Epithelial cell of proximal tubule (primary cell): ENCODE measurements around the gene CDC42BPA. TPM values are rescaled to one million over a fixed set of nuclear protein-coding genes. Genes with fewer than 3 reads are reported as not detected.
A peak's percentile ranks its signal among the peaks of the same experiment; 100 is the strongest.

Experiments
- DNase-seq: peaks from one replicate; pipeline ENCODE4 v3.0.0-alpha.2; 2011; ENCODE audit warnings: low read depth
- H3K4me3 ChIP-seq: 2 replicates; pipeline ENCODE4 v1.5.1; 2011; ENCODE audit warnings: low read depth, mild to moderate bottlenecking, low read length
- total RNA-seq: library from RNA; depleted of rRNA; stranded (reverse); fragments of >200 nt; gene quantifications from 2 replicates; pipeline ENCODE4 v1.2.3, GENCODE V29; 2015
- TF ChIP-seq, protein P1 (sequence below): conservative IDR thresholded peaks from 2 replicates; pipeline ENCODE4 v1.5.1; 2012; ENCODE audit warnings: low read depth, mild to moderate bottlenecking, low read length

Gene CDC42BPA
- total RNA-seq, 1 donor from 2014 or later: 15.6 TPM

GRCh38 chr1:227066999-227067398 lies 251.3 kb downstream of the CDC42BPA start:
- TF ChIP-seq, protein P1, sequence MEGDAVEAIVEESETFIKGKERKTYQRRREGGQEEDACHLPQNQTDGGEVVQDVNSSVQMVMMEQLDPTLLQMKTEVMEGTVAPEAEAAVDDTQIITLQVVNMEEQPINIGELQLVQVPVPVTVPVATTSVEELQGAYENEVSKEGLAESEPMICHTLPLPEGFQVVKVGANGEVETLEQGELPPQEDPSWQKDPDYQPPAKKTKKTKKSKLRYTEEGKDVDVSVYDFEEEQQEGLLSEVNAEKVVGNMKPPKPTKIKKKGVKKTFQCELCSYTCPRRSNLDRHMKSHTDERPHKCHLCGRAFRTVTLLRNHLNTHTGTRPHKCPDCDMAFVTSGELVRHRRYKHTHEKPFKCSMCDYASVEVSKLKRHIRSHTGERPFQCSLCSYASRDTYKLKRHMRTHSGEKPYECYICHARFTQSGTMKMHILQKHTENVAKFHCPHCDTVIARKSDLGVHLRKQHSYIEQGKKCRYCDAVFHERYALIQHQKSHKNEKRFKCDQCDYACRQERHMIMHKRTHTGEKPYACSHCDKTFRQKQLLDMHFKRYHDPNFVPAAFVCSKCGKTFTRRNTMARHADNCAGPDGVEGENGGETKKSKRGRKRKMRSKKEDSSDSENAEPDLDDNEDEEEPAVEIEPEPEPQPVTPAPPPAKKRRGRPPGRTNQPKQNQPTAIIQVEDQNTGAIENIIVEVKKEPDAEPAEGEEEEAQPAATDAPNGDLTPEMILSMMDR: no peak
- DNase-seq: no peak
- H3K4me3 ChIP-seq: no peak overlapping the region

DNA sequence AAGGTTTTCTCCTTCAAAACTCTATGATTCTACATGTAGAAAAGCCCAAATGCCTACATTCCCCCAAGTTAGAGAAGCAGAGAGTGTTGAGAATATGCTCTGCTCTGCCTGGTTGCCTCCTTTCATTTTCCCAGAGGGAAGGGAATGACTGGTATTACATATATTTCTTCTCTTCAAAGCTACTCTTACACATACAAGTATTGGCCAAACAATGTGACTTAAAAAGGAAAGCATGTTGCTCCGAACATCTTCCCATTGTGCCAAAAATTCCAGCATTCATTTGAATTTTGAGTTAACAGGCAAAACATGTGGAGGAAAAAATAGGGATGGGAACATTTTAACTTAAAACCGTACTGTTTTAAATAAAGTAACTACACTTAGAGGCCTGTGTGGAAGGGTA lies 253.0 kb downstream of the CDC42BPA start:
- DNase-seq: no peak
- H3K4me3 ChIP-seq: no peak overlapping the region
- TF ChIP-seq, protein P1: no peak

GRCh38 chr1:227062306-227062705 lies 256.0 kb downstream of the CDC42BPA start:
- no peak for DNase-seq
- TF ChIP-seq, protein P1: no peak

DNA sequence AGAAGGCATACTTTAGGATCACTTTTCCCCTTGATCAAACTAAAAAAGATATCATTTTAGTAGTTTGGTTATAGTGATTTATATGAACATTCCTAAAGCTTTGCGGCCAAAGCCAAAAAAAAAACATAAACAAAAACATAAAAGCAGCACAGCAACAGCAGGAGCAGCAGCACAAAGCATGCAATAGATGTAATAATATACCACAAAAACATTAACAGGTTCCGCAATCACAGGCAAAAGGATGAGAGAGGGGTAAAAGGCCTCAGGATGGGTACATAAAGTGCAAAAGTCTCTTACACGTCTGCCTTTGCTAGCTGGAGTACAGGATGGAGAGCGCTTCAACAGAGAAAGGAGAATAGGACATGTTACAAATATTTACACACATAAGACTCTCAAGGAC lies 259.2 kb downstream of the CDC42BPA start:
- DNase-seq: no peak
- H3K4me3 ChIP-seq: no peak overlapping the region
- TF ChIP-seq, protein P1: no peak

More at GRCh38 chr1:227062306-227062705, 256.0 kb downstream of the CDC42BPA start:
- no peak overlapping the region for H3K4me3 ChIP-seq

DNA sequence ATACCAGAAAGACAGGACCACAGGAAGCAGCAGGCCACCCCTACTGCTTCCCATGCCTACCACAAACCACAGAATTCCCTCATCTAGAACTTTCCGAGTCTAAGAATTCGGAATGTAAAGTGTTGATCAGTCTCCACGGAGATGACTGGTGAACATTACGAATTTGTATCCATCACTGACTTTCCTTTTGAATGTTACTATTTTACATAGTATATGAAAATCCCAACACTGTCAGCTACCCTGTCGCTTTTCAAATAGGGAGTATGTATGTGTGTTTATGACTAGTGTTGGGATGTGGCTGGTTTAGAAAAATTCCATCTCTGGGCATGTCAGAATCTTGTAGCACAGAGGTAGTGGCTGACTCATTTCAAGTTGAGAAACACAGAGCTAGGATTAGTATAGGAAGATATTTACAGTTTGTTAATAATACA lies 260.0 kb downstream of the CDC42BPA start:
- no peak for DNase-seq
- TF ChIP-seq, protein P1: no peak
- H3K4me3 ChIP-seq: no peak overlapping the region

DNA sequence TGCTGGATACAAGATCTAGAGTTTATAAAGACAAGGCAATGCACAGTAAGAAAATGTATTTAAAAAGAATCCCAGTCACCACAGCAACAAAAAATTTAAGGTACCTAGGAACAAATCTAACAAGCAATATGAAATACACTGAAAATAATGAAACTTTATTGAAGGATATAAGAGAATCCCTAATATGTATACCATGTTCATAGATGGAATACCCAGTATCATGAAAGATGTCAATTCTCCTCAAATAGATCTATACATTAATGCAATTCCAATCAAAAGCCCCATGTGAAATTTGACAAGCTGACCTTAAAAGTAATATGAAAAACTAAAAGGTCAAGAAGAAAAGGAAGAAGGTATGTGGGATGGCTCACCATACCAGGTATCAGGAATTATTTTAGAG lies 269.0 kb downstream of the CDC42BPA start:
- no peak for DNase-seq
- TF ChIP-seq, protein P1: no peak
- no peak overlapping the region for H3K4me3 ChIP-seq

DNA sequence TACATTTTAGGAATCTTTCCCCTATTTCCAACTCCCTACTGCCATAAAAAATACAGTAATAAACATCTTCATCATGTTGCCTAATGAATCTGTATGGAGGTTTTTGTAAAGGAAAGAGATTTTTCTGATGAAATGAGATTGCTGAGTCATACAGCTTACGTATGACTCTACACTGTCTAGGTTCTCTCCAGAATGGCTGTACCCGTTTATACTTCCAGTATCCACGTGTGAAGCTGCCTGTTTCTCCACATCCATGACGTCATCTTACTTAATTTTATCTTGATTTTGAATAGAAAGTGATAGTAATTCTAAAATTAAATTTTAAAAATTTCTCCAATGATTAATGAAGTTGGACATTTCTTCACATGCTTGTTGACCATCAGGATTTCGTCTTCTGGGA lies 274.5 kb downstream of the CDC42BPA start:
- TF ChIP-seq, protein P1: no peak
- H3K4me3 ChIP-seq: no peak overlapping the region
- DNase-seq: peak; percentile 13
